Omental fat pad (tissue), 4 donors: Measurements from ENCODE around the gene CYLD. TPM values are rescaled to one million over a fixed set of nuclear protein-coding genes. Genes with fewer than 3 reads are reported as not detected.

Source experiments
- ATAC-seq: fragments of 150-250 bp; one replicate; pipeline ENCODE4 v1.9.1; 2016; ENCODE audit warnings: mild to moderate bottlenecking, moderate library complexity; ENCODE audit not compliant: low FRiP score
- DNase-seq: peaks from one replicate; pipeline ENCODE4 v3.0.0-alpha.2; 2019; ENCODE audit warnings: low spot score
- total RNA-seq, 4 donors: library from RNA; depleted of rRNA; stranded (reverse); fragments of >200 nt; gene quantifications; one replicate each; pipeline ENCODE4 v1.1.0, GENCODE V29; 2016
- TF ChIP-seq, protein P1 (sequence below), 3 donors: fragments of 450-650 bp; IDR thresholded peaks; one replicate each; pipeline ENCODE4 v1.5.1; 2016 to 2017; ENCODE audit warnings: antibody characterized with exemption in 3 of 3, mild to moderate bottlenecking in 3 of 3, moderate library complexity in 2 of 3

The CYLD gene
- total RNA-seq, 4 donors from 2014 or later: 20.5 to 51.1 (median 36.6) TPM

DNA sequence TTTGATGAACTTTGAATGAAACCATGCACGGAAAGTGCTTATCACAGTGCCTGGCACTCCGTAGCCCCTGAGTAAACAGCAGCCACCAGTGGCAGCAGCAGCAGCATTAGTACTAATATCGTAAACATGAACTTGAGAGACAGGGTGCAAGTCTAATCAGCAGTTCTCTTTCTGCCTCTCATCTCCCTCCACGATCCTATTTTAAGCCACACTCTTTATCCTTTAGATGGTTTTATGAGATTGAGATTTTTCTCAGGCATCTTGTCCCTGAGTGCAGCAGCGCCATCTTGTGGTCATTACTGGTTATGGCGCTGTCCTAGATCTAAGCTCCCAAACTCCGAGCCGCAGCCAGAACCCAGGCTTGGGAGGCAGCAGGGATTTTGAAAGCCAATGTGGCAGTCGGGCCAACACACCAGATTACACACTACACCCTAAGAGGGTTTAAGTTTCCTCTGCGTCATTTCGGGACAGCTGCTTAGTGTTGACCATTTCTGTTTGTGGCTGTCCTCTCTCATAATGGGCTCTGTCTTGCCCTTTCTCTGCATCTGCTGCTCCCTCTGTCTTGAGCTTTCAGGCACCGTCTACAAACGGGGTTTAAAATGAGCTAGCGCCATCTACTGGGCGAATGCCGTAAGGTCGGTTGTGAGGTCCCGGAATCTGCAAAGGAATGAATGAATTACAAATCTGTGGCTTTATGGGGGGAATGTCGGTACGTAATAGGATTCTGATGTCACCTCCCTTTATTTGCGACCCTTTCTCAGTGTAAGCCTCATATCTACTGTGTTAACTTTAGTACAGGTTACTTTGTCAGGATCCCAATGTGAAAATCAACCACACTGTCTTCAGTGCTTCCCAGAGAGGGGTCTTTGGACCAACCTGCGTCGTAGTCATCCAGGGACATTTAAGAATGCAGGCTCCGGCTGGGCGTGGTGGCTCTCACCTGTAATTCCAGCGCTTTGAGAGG lies 64.5 kb downstream of the CYLD start:
- ATAC-seq (peak; percentile 94), DNase-seq (peak; percentile 83)
- TF ChIP-seq, protein P1, sequence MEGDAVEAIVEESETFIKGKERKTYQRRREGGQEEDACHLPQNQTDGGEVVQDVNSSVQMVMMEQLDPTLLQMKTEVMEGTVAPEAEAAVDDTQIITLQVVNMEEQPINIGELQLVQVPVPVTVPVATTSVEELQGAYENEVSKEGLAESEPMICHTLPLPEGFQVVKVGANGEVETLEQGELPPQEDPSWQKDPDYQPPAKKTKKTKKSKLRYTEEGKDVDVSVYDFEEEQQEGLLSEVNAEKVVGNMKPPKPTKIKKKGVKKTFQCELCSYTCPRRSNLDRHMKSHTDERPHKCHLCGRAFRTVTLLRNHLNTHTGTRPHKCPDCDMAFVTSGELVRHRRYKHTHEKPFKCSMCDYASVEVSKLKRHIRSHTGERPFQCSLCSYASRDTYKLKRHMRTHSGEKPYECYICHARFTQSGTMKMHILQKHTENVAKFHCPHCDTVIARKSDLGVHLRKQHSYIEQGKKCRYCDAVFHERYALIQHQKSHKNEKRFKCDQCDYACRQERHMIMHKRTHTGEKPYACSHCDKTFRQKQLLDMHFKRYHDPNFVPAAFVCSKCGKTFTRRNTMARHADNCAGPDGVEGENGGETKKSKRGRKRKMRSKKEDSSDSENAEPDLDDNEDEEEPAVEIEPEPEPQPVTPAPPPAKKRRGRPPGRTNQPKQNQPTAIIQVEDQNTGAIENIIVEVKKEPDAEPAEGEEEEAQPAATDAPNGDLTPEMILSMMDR (IDR thresholded peaks at IDR 0.05): peak in 1 of 3 donors; percentile 78

DNA sequence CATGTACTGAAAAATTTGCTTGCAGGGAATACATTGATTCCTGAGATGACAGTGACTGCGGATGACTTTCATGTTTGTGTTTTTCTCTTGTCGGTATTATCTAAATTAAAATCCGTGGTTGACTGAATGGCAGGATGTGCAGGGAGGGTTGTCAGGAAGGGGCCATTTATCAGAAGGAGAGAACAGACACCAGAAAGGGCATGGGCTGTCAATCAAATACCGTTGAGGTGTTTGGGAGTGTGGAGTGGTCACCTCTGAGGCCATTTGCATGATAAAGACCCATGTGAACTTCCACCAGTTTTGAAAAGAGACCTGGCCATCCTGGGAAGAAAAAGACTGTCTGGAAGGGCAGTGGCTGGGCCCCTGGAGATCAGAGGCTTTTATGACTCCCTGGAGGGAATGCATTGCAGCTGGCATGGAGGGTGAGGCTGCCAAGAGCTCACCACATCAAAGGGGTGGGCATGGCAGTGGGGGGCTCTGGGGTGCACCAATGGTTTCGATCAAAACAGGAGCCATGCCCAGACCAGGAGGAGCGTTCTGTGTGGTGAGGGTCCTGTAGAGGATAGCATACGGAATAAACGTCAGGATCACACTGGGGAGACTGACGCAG lies 67.1 kb downstream of the CYLD start:
- ATAC-seq: no peak
- DNase-seq: no peak

DNA sequence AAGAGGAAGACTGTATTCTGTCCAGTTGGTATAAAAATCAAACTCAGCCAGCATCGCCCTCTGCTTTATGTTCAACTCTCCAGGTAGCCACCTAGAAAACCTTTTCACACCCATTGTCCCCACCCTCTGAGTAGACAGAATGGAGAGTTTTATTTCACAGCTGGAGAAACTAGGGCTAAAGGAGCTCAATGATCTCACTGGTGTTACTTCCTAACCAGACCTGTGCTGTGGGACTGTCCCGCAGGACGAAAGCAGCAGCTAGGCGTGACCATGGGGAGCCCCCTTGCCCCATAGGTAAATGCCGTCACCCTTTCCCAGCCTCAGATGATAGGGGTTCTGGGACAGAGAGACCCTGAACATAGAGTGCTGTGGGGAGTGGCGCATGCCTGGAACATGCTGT lies 67.7 kb downstream of the CYLD start:
- DNase-seq (no peak), ATAC-seq (no peak)
- TF ChIP-seq, protein P1 (IDR thresholded peaks at IDR 0.05): no peak

More for the DNA sequence above, 67.1 kb downstream of the CYLD start:
- TF ChIP-seq, protein P1 (IDR thresholded peaks at IDR 0.05): no peak

DNA sequence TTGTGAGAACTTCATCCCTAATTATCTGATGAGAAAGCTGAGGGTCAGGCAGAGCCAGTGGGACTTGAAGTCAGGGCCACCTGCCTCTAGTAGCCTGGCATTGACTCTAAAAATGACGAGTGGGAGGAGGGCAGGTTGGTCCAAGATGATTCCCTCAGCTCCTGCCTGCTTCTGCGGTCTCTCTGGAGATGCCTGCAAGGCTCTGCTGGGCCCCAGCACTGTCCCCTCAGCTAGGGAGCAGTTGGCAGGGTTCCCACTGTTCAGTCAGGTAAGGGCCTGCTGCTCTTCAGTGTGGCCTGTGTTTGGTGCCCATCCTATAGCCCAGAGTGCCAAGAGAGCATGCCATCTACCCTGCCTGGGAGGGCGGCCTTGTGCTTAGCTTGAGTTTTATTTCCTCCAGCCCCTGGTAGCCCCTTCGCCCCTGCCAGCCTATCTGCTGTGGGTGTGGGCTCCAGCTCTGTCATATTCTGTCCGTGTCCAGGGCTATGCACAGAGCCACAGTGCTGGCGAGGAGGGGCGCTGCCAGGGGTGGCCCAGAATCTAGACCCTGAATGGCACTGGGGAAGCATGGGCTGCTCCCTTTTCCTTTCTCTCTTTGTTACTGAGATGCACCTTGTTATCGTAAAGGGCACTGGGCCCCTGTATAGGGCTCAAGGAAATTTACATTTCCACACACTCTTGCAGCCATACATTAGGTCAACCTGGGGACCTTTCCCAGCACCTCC lies 68.5 kb downstream of the CYLD start:
- no peak for ATAC-seq
- TF ChIP-seq, protein P1 (IDR thresholded peaks at IDR 0.05): no peak
- no peak for DNase-seq

DNA sequence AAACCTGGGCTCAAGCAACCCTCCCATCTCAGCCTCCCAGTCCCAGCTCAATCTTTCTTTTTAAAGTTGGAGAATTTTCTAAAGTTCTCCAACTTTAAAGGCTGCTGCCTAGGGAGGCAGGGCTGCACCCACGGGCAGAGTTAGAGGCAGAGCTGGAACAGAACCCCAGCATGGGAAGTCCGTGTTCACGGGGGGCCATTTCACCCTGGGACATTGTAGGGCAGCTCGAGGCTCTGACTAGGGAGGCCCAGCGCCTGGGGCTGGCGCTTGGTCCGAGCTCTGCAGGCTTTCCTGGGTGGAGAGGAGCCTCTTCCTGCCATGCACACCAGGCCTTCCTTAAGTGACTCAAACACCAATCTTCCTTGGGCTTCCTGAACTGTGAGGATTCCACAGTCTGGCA lies 70.2 kb downstream of the CYLD start:
- DNase-seq: no peak
- no peak for ATAC-seq
- TF ChIP-seq, protein P1 (IDR thresholded peaks at IDR 0.05): no peak

DNA sequence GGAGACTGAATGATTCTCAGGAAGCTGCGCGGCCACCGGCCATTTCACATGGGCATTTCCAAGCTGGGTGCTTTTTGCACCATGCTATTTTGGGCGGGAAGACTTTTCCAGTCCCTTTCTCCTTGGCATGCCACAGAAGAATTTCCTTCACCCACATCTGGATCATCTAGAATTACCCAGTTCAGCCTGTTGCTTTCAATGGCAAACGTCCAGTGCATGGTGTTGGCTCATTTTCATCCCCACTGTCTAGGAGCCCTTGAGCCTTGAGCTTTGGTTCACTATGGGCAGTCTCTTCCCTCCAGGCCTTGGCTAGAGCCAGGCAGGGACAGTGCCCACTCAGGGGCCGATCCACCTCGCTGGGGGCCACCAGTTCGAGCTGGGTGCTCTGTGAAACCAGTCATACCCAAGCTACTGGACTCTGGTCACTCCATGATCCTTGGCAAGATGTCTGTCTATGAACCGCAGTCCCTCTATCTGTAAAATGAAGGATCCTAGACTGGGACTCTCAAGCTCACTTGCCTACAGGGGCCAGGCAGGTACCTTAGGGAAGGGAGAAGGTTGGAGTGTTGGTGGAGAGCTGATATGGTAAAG lies 71.1 kb downstream of the CYLD start:
- ATAC-seq: no peak

More for the DNA sequence above, 71.1 kb downstream of the CYLD start:
- DNase-seq: no peak
- TF ChIP-seq, protein P1 (IDR thresholded peaks at IDR 0.05): no peak
